H54 (cell line): ENCODE measurements around the gene DIP2C.
"Not testable (repeated sequence)": the region's sequence is repeated elsewhere in the genome, so short reads cannot be mapped to it uniquely, and the experiment has no call there.

Experiments used
- DNase-seq: peaks from one replicate; pipeline ENCODE4 v3.0.0; 2011; ENCODE audit warnings: low spot score, mixed read lengths; ENCODE audit not compliant: insufficient read length
- FAIRE-seq: peaks from 3 replicates; lab custom pipeline; 2011; peaks lifted over from hg19 to GRCh38; lab: Jason Lieb, UNC
- POLR2A ChIP-seq: IDR thresholded peaks from 2 replicates; pipeline ENCODE4 v1.6.1; 2011; ENCODE audit warnings: low read depth, mild to moderate bottlenecking, low read length

DIP2C gene

DNA sequence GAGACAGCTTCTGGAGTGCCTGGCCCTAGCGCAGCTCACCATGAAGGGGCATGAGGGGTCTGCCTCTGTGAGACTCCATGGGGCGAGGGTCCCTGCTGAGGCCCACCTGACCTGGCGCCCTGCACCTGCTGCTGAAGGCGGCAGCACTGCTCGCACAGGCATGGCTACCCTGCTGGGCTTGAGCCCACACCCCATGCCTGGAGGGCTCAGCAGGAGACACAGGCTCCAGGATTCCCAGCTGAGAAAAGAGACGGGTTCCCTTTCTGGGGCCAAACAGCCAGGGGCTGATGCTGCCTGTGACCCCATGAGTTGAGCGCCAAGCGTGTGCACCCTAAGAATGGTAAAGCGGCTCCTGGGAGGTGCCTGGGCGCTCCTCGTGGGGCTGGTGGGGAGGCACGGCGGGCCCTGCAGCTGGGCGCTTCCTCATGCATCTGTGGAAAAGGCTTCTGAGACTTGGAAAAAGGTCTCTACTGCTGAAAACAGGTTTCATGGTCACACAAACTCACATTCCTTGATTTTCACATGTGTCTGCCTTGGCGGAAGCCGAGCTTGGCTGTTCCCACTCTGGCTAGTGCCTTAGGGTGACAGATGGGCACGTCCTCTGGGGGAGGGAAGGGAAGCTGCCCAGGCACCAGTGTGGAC is 320.8 kb downstream of the DIP2C start:
- FAIRE-seq, result no peak
- DNase-seq, result no peak
- no peak for TF ChIP-seq POLR2A

DNA sequence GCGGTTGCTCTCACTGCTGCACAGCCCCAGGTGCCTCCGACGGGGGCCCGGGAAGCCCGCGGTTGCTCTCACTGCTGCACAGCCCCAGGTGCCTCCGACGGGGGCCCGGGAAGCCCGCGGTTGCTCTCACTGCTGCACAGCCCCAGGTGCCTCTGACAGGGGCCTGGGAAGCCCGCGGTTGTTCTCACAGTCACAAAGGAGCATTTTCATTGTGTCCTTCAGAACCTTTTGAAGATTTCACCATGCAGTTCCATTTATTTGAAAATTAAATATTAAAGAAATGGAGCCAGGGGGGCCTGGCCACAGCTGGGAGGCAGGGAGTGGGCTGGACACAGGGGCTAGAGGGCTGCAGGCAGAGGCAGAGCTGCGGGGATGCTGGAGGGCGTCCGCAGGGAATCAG is 321.4 kb downstream of the DIP2C start:
- not testable (repeated sequence) for FAIRE-seq, DNase-seq

DNA sequence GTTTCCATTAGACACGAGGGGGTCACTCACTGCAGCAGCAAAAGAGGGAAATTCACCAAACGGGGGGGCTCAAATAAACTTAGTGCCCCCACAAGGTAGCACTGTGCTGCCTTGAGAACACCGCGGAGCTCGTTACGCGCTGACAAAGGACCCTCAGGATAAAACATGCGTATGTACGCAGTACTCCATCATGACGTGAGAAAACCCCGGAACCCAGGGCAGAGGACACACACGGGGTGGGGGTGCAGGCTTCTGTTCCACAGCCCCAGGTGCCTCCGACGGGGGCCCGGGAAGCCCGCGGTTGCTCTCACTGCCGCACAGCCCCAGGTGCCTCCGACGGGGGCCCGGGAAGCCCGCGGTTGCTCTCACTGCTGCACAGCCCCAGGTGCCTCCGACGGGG is 321.8 kb downstream of the DIP2C start:
- no peak for TF ChIP-seq POLR2A
- DNase-seq (no peak), FAIRE-seq (no peak)

- FAIRE-seq (no peak), DNase-seq (no peak)
- no peak for TF ChIP-seq POLR2A
Measured at GRCh38 chr10:366186-366585, 323.3 kb downstream of the DIP2C start.

GRCh38 chr10:364267-364775 is 325.1 kb downstream of the DIP2C start:
- TF ChIP-seq POLR2A, result no peak
- DNase-seq (no peak), FAIRE-seq (no peak)

DNA sequence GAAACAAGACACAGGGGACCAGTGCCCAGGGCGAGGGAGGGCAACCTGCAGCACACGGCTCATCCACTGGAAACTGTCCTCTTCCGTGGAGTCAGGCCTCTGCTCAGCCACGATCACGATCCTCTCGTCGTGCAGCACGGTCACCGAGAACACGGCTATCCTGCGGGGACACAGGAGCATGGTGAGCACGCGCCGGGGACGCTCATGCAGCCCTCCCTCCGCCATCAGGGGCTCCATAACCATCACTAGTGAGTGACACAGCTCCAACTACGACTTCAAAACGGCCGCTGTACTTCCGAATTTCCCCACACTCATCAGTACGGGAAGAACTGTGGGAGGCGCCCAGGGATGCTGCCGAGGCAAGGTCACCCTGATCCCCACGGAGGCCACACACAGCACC is 326.3 kb downstream of the DIP2C start:
- FAIRE-seq, result no peak
- no peak for TF ChIP-seq POLR2A

DNA sequence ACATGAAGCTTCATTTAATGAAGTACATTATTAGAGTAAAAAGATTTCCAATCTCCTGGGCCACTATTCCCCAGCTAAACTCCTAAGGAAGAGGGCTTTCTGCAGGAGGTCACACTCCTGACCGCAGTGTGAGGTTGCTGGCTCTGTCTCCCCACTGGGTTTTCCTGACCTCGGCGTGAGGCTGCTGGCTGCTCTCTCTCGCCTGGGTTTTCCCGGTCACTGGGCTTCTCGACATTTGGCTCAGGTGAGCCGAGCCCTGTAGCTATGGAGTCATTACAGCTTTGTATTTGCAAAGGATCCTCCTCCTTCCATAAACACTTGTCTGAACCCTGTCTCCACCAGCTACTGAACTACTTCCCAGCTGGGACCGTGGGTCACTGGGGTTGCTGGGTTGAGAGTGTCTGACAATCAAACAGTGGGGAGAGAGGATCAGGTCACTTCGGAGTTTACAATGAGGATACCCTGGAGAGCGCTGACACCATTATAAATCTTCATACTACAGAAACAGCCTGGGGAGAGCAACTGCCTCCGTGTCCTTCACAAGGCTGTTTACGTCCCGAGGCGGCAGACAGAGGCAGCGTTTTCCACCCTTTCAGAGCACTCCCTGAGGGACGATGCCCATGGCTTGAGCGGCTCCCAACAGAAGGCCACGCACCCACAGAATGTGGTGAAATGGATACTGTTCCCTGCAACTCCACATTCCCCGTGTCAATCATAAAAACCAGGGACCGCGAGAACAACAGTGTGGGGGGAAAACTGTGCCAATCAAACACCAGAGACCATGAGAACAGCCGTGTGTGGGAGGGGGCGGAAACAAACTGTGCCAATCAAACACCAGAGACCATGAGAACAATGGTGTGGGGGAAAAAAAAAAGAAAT is 328.0 kb downstream of the DIP2C start:
- FAIRE-seq (no peak), DNase-seq (no peak)
- no peak for TF ChIP-seq POLR2A

More for the DNA sequence above, 326.3 kb downstream of the DIP2C start:
- DNase-seq, result no peak

- TF ChIP-seq POLR2A, result no peak
- no peak for DNase-seq
- no peak for FAIRE-seq
Measured at GRCh38 chr10:360653-361052, 328.8 kb downstream of the DIP2C start.

- FAIRE-seq (no peak), DNase-seq (no peak)
- TF ChIP-seq POLR2A, result no peak
Measured at GRCh38 chr10:359762-360161, 329.7 kb downstream of the DIP2C start.

DNA sequence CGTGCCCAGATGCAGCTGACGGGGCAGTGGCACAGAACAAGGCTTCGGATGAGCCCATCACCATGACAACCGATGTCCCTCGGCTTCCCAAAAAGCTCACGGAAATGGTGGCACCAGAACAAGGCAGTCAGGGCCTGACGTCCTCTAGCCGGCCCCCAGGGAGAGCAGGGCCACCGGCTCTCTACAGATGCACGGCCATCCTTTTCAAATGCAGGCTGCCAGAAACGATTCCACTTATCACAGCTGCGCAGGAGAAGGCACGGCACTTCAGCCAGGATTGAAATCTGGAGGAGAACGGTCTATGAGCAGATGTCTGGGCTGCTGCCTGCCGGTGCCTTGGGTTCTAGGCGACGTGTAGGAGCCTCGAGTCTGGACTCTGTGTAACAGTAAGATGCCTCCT is 330.4 kb downstream of the DIP2C start:
- no peak for TF ChIP-seq POLR2A
- FAIRE-seq, result no peak
- DNase-seq, result no peak

DNA sequence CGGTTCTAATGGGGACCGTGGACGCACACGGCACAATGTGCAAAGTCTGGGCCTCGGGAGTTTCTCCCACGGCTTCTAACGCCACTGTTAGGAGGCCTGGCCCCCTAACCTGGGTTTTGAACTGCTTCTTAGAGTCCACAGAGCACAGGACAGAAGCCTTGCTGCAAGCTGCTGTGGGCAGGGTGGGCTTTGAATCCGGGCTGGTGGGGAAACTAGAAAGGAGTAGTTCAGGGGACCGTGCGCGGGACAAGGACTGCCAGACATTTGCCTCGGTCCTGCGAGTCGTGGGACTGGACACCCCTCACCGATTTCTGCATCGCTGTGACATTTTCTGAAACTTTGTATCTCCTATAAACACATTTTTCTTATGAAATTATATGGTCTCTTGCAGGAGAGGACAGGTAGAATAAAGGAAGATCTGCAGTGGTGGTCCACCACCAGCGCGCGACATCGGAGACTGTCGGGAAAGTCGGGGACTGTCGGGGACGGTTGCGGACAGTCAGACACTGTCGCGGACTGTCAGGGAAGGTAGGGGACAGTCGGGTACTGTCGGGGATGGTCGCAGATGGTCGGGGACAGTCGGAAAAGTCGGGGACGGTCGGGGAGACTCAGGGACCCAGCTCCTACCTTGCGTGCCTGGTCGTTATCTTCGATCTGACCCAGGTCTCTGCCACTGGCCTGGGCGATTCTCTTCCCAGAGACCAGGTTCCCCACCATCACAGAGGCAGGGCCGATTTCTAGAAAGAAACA is 332.1 kb downstream of the DIP2C start:
- TF ChIP-seq POLR2A, result no peak
- DNase-seq (no peak), FAIRE-seq (no peak)

DNA sequence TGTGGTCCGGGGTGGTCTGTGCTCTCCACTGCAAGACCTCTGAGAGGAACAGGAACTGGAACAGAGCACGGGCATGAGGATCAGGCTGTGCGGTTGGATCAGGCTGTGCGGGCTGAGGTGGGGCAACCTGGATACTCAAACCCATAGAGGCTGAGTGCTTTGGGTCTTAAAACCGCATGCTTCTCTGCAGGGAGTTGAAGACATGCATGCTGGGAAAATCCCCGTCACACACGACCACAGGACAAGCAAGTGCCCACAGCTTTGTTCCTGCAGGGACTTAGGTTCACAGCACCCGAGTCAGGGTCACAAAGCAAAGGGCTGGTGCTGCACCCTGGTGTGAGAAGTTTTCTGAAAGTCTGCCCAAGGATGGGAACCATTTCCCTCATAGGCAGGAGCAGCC is 333.0 kb downstream of the DIP2C start:
- FAIRE-seq (no peak), DNase-seq (no peak)
- TF ChIP-seq POLR2A, result no peak

- FAIRE-seq (no peak), DNase-seq (no peak)
- no peak for TF ChIP-seq POLR2A
Measured at GRCh38 chr10:354901-355617, 334.4 kb downstream of the DIP2C start.
